ENCODE data around the gene ING4.

GRCh38 chr12:6613015-6613775, 49.7 kb downstream of the ING4 start:
- TF ChIP-seq CTCF (IDR thresholded peaks at IDR 0.05) (peak in 1 of 4 experiments; percentile 25), POLR2A (IDR thresholded peaks at IDR 0.05) (no peak), POLR2AphosphoS5 (IDR thresholded peaks at IDR 0.05) (peak; percentile 60)
